K562 (cell line): Measurements from ENCODE around the gene EFHD2. TPM values are rescaled to one million over a fixed set of nuclear protein-coding genes. Genes with fewer than 3 reads are reported as not detected.
"Not testable (repeated sequence)": the region's sequence is repeated elsewhere in the genome, so short reads cannot be mapped to it uniquely, and the experiment has no call there.

ENCODE experiments used
- ATAC-seq: fragments of 200-7000 bp; cut with Tn5 transposase; 3 replicates; pipeline ENCODE4 v1.9.1; 2020; ENCODE audit warnings: moderate library complexity
- BruUV-seq: library from RNA; stranded (reverse); fragments of 400-500 nt; replicated peaks from 2 replicates; lab custom pipeline; 2021; lab: Mats Ljungman, UMichigan
- CTCF ChIA-PET: fragments of 300-600 bp; formaldehyde crosslinking; extraction: SDS; loops from one replicate; lab custom pipeline; 2021; ENCODE audit warnings: low intra/inter-chr PET ratio; lab: Yijun Ruan, JAX
- POLR2A ChIA-PET: fragments of 300-600, 350-650 bp; sonication (Branson Sonifier 250); formaldehyde crosslinking; extraction: SDS; loops from one replicate; lab custom pipeline; 2021; ENCODE audit warnings: antibody characterized with exemption, inconsistent platforms; lab: Yijun Ruan, JAX
- DNase-seq, 4 experiments: peaks; one replicate each; pipeline versions ENCODE4 v3.0.0 to v3.0.0-alpha.2; 2011 to 2018; ENCODE audit warnings: low spot score in 3 of 4, mixed read lengths in 3 of 4; ENCODE audit errors: extremely low read depth in 1 of 4
- FAIRE-seq: peaks from 2 replicates; lab custom pipeline; 2011; peaks lifted over from hg19 to GRCh38; lab: Jason Lieb, UNC
- H2AFZ ChIP-seq: 2 replicates; pipeline ENCODE4 v1.6.0; 2011; ENCODE audit warnings: low read depth, low read length, control low read depth, inconsistent platforms
- H3K27ac ChIP-seq: fragments of 200-600 bp; 3 replicates; pipeline ENCODE4 v1.8.0; 2011; ENCODE audit warnings: low read depth, mild to moderate bottlenecking, control low read depth, inconsistent platforms, low read length, moderate library complexity, mixed read lengths; ENCODE audit errors: extremely low read depth
- H3K27me3 ChIP-seq, 2 experiments: fragments of 300-600 bp in 1 of 2; 2 replicates in 1 of 2; 3 replicates in 1 of 2; pipeline versions ENCODE4 v1.6.0 to v1.8.0; 2011; ENCODE audit warnings: inconsistent platforms in 2 of 2, low read length in 2 of 2, mild to moderate bottlenecking in 1 of 2, mixed read lengths in 1 of 2, moderate library complexity in 1 of 2; ENCODE audit not compliant: control insufficient read depth in 2 of 2, insufficient read depth in 2 of 2
- H3K36me3 ChIP-seq: fragments of 300-600 bp; 3 replicates; pipeline ENCODE4 v1.8.0; 2011; ENCODE audit warnings: mild to moderate bottlenecking, low read length, inconsistent platforms; ENCODE audit not compliant: control insufficient read depth, insufficient read depth
- H3K4me1 ChIP-seq, 2 experiments: fragments of 200-600 bp in 1 of 2; replicated peaks in 1 of 2; 2 replicates in 1 of 2; 3 replicates in 1 of 2; pipeline versions ENCODE4 v1.5.1 to v1.8.0; 2011; ENCODE audit warnings: inconsistent platforms in 2 of 2, low read length in 2 of 2, mild to moderate bottlenecking in 1 of 2, mixed read lengths in 1 of 2, moderate library complexity in 1 of 2; ENCODE audit not compliant: control insufficient read depth in 2 of 2, insufficient read depth in 2 of 2
- H3K4me2 ChIP-seq: 2 replicates; pipeline ENCODE4 v1.6.1; 2011; ENCODE audit warnings: low read length, control low read depth, inconsistent platforms, mixed read lengths; ENCODE audit not compliant: insufficient read depth
- H3K4me3 ChIP-seq: fragments of 200-600 bp; sonication (generic), shearing (Covaris generic); 2 replicates; pipeline ENCODE4 v1.5.1; 2016; ENCODE audit warnings: control low read depth, inconsistent platforms
- H3K79me2 ChIP-seq: fragments of 200-600 bp; 3 replicates; pipeline ENCODE4 v1.8.0; 2011; ENCODE audit warnings: low read length, inconsistent platforms; ENCODE audit not compliant: control insufficient read depth, insufficient read depth
- H3K9ac ChIP-seq, 2 experiments: 2 replicates each; pipeline versions ENCODE4 v1.6.0 to v1.6.1; 2011; ENCODE audit warnings: low read depth in 2 of 2, low read length in 2 of 2, control low read depth in 1 of 2, inconsistent platforms in 1 of 2, mild to moderate bottlenecking in 1 of 2, mixed read lengths in 1 of 2; ENCODE audit not compliant: insufficient read depth in 1 of 2
- H3K9me1 ChIP-seq: one replicate; pipeline ENCODE4 v1.6.0; 2011; ENCODE audit warnings: inconsistent platforms, mild to moderate bottlenecking, low read length, moderate library complexity; ENCODE audit not compliant: control insufficient read depth, insufficient read depth
- H3K9me3 ChIP-seq: replicated peaks from 2 replicates; pipeline ENCODE4 v1.5.1; 2011; ENCODE audit warnings: low read depth, low read length, inconsistent platforms; ENCODE audit not compliant: control insufficient read depth, insufficient read depth
- H4K20me1 ChIP-seq: replicated peaks from 2 replicates; pipeline ENCODE4 v1.6.1; 2011; ENCODE audit warnings: low read length, inconsistent platforms, mixed read lengths; ENCODE audit not compliant: control insufficient read depth, insufficient read depth
- ARID1B ChIP-seq: fragments of 450-650 bp; IDR thresholded peaks from 2 replicates; pipeline ENCODE4 v1.6.1; 2016; ENCODE audit warnings: antibody characterized with exemption, mild to moderate bottlenecking, inconsistent platforms
- FOSL1 ChIP-seq: fragments of 200-800 bp; sonication (Bioruptor generic); conservative IDR thresholded peaks from 2 replicates; pipeline ENCODE4 v1.6.1; 2016; ENCODE audit warnings: missing genetic modification characterization, missing compliant biosample characterization
- MXD1 ChIP-seq: fragments of 250-450 bp; sonication (Bioruptor Pico); IDR thresholded peaks from 2 replicates; pipeline ENCODE4 v1.8.0; 2021; ENCODE audit warnings: borderline replicate concordance, mild to moderate bottlenecking, moderate library complexity; ENCODE audit not compliant: poor library complexity, severe bottlenecking
- POLR2AphosphoS5 ChIP-seq: IDR thresholded peaks from 2 replicates; pipeline ENCODE4 v1.6.1; 2011; ENCODE audit warnings: mild to moderate bottlenecking, low read depth, low read length, moderate library complexity; ENCODE audit not compliant: control insufficient read depth, insufficient read depth
- POLR3G ChIP-seq: IDR thresholded peaks from 2 replicates; pipeline ENCODE4 v1.6.1; 2011; ENCODE audit not compliant: insufficient read length, insufficient replicate concordance; ENCODE audit errors: extremely low read depth
- SMARCC2 ChIP-seq: fragments of 450-650 bp; IDR thresholded peaks from 2 replicates; pipeline ENCODE4 v1.6.1; 2017; ENCODE audit warnings: antibody characterized with exemption, moderate library complexity, mild to moderate bottlenecking, low read depth
- SMARCE1 ChIP-seq: fragments of 450-650 bp; IDR thresholded peaks from 2 replicates; pipeline ENCODE4 v1.7.1; 2016; ENCODE audit warnings: mild to moderate bottlenecking
- ZNF384 ChIP-seq: IDR thresholded peaks from 2 replicates; pipeline ENCODE4 v1.6.1; 2012; ENCODE audit warnings: low read depth, low read length, improper control_type of control experiment
- ZNF518B ChIP-seq: fragments of 250-450 bp; sonication (Bioruptor Pico); IDR thresholded peaks from 2 replicates; pipeline ENCODE4 v1.5.0; 2021; ENCODE audit warnings: mild to moderate bottlenecking, moderate library complexity
- WGBS: fragments of 100-300 bp; shearing (Covaris generic); methylation state at CpG from one replicate; pipeline ENCODE4 v1.1.6; 2016; ENCODE audit warnings: low coverage, mixed read lengths; ENCODE audit not compliant: insufficient coverage; ENCODE audit errors: missing lambda C conversion rate; 5-methylcytosine and 5-hydroxymethylcytosine counted together
- in situ Hi-C: fragments of 300-500 bp; cut with MboI; formaldehyde crosslinking; loops from 4 replicates; pipeline ENCODE4 v1.15.0; 2018; ENCODE audit warnings: inconsistent platforms, mixed read lengths
- intact Hi-C: fragments of 100-400 bp; cut with micrococcal nuclease; formaldehyde crosslinking; loops from 2 replicates; pipeline ENCODE4 v1.14.2; 2022
- polyA plus RNA-seq, 8 experiments: library from polyadenylated mRNA; depleted of rRNA in 4 of 8; stranded (reverse) in 5 of 8; unstranded in 3 of 8; fragments of >200 nt; fragmentation: Nextera tagmentation in 2 of 8; fragmentation: Illumina TruSeq in 1 of 8; extraction: Ambion mirVana in 2 of 8; extraction: Trizol in 1 of 8; gene quantifications; 2 replicates each; pipeline versions ENCODE4 v1.2.1 to v1.2.3, GENCODE V29; 2011 to 2014; ENCODE audit warnings: inconsistent platforms in 1 of 8, missing spikeins in 1 of 8
- total RNA-seq, 7 experiments: library from RNA; depleted of rRNA in 6 of 7; stranded (reverse); fragments of >200 nt in 6 of 7; fragmentation: Illumina TruSeq in 2 of 7; extraction: Trizol in 2 of 7; gene quantifications; 2 replicates each; pipeline versions ENCODE4 v1.2.1 to v1.2.3, GENCODE V29; 2011 to 2021; ENCODE audit warnings: low replicate concordance in 1 of 7

EFHD2 gene
- total and polyA plus RNA-seq, 9 of the 15 experiments (the other 6 are each of a cell fraction or from before 2014, with no cell fraction given): 1.7 to 73.5 (median 25.2) TPM

GRCh38 chr1:15458388-15458787, 48.7 kb downstream of the EFHD2 start:
- H2AFZ ChIP-seq, ATAC-seq, CTCF ChIA-PET, in situ Hi-C loops, H3K9me1 ChIP-seq, H3K9me3 ChIP-seq, H4K20me1 ChIP-seq, H3K27ac ChIP-seq, H3K4me2 ChIP-seq, H3K27me3 ChIP-seq, DNase-seq, H3K79me2 ChIP-seq, H3K9ac ChIP-seq, BruUV-seq, intact Hi-C loops, FAIRE-seq, H3K36me3 ChIP-seq, H3K4me3 ChIP-seq: not testable (repeated sequence)
- WGBS: 35% methylated on average over 4 of the region's 4 CpGs
- H3K4me1 ChIP-seq: peaks cover 16 to 19% of the 10 kb centered on the region in 2 experiments
- POLR2A ChIA-PET: interaction anchor here (0.7 kb wide), 1 partner anchor 894 kb away, joined by 3 read pairs; no protein-coding TSS in a partner anchor

- POLR2A ChIA-PET: no interaction called here
- TF ChIP-seq SMARCE1 (peak; percentile 84; the same call in 1 of the 2 replicates), POLR2AphosphoS5 (no peak), ARID1B (peak; percentile 52; the same call in 1 of the 2 replicates), SMARCC2 (peak; percentile 54; the same call in 1 of the 2 replicates), MXD1 (no peak), ZNF384 (peak; percentile 58; the same call in 1 of the 2 replicates), POLR3G (no peak), ZNF518B (no peak), FOSL1 (tag) (peak; percentile 90)
Observed at GRCh38 chr1:15459771-15460707, 50.4 kb downstream of the EFHD2 start.

More at GRCh38 chr1:15459771-15460707, 50.4 kb downstream of the EFHD2 start:
- 22% methylated on average over 10 of the region's 10 CpGs for WGBS
- Histone ChIP-seq H3K36me3 (no peaks in the 10 kb centered on the region), H3K79me2 (no peaks in the 10 kb centered on the region), H3K9ac (0 out of 4 replicates have a peak overlapping the region, but pooled peaks of 1 of the 2 experiments have one; percentile 8), H4K20me1 (no peaks in the 10 kb centered on the region), H2AFZ (no peak overlapping the region), H3K4me3 (no peak overlapping the region), H3K4me2 (no peak overlapping the region), H3K27me3 (no peaks in the 10 kb centered on the region), H3K9me1 (no peaks in the 10 kb centered on the region), H3K27ac (no peak overlapping the region), H3K9me3 (no peaks in the 10 kb centered on the region), H3K4me1 (peaks cover 21 to 28% of the 10 kb centered on the region in 2 experiments)
- DNase-seq: no peak
- CTCF ChIA-PET: no interaction called here
- intact Hi-C loops (no loop called here), in situ Hi-C loops (no loop called here)
- FAIRE-seq: no peak
- no TSS peak for BruUV-seq
- ATAC-seq: peak; percentile 13; the same call in 1 of the 3 replicates
